Measurements from ENCODE around the gene TM2D1. TPM values are rescaled to one million over a fixed set of nuclear protein-coding genes. Genes with fewer than 3 reads are reported as not detected.

The TM2D1 gene
- polyA plus RNA-seq, 2 of the 4 experiments (the other 2 are of a cell fraction): 32.4 to 54.2 TPM

DNA sequence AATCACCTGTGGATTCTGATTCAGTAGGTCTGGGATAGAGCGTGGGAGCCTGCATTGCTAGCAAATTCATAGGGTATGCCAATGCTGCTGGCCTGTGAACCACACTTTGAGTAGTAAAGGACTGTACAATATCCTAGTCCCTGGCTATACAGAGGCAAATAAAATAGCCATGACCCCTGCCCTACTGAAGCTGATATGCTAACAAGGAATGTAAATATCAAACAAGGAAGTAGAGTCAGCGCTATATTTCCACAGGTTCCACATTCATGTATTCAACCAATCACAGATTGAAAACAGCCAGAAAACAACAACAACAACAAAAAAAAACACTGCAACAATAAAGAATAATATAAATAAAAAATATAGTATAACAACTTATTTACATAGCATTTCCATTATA lies 77.8 kb downstream of the TM2D1 start:
- no peak overlapping the region for H3K4me2 ChIP-seq
- ChIA-PET POLR2A (no interaction called here), CTCF (interaction anchor here (1.1 kb wide), 1 partner anchor 58 kb away, joined by 3 read pairs; no protein-coding TSS in a partner anchor)
- H3K9me3 ChIP-seq: no peaks in the 10 kb centered on the region
- no peaks in the 10 kb centered on the region for H3K4me1 ChIP-seq
- DNase-seq (ENCODE audit: low read depth in 1 of 2, low spot score in 1 of 2) (no peak), FAIRE-seq (no peak), ATAC-seq (no peak)
- 94% methylated on average over 2 of the region's 2 CpGs for WGBS (ENCODE audit: missing lambda C conversion rate)
- no peak for TF ChIP-seq CBX8 (IDR thresholded peaks at IDR 0.05)
- TF ChIP-seq ELK1 (IDR thresholded peaks at IDR 0.05; ENCODE audit: low read depth, low read length): no peak
- TF ChIP-seq NFE2L2 (conservative IDR thresholded peaks at IDR 0.05; ENCODE audit: low read length): no peak
- TF ChIP-seq ESRRA (IDR thresholded peaks at IDR 0.05; ENCODE audit: borderline replicate concordance, low read length): no peak
- no peak overlapping the region for H3K4me3 ChIP-seq
- no peak overlapping the region for H3K27ac ChIP-seq

GRCh38 chr1:61645476-61645875 lies 79.5 kb downstream of the TM2D1 start:
- Histone ChIP-seq H3K4me3 (no peak overlapping the region), H3K4me2 (no peak overlapping the region), H3K4me1 (no peaks in the 10 kb centered on the region), H3K27ac (no peak overlapping the region), H3K9me3 (no peaks in the 10 kb centered on the region)
- no peak for TF ChIP-seq EP300 (IDR thresholded peaks at IDR 0.05)
- TF ChIP-seq, protein P1, sequence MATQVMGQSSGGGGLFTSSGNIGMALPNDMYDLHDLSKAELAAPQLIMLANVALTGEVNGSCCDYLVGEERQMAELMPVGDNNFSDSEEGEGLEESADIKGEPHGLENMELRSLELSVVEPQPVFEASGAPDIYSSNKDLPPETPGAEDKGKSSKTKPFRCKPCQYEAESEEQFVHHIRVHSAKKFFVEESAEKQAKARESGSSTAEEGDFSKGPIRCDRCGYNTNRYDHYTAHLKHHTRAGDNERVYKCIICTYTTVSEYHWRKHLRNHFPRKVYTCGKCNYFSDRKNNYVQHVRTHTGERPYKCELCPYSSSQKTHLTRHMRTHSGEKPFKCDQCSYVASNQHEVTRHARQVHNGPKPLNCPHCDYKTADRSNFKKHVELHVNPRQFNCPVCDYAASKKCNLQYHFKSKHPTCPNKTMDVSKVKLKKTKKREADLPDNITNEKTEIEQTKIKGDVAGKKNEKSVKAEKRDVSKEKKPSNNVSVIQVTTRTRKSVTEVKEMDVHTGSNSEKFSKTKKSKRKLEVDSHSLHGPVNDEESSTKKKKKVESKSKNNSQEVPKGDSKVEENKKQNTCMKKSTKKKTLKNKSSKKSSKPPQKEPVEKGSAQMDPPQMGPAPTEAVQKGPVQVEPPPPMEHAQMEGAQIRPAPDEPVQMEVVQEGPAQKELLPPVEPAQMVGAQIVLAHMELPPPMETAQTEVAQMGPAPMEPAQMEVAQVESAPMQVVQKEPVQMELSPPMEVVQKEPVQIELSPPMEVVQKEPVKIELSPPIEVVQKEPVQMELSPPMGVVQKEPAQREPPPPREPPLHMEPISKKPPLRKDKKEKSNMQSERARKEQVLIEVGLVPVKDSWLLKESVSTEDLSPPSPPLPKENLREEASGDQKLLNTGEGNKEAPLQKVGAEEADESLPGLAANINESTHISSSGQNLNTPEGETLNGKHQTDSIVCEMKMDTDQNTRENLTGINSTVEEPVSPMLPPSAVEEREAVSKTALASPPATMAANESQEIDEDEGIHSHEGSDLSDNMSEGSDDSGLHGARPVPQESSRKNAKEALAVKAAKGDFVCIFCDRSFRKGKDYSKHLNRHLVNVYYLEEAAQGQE (IDR thresholded peaks at IDR 0.05): no peak
- no peak for TF ChIP-seq MAFK (IDR thresholded peaks at IDR 0.05; ENCODE audit: partially characterized antibody)
- no peak for TF ChIP-seq FOSB (CRISPR knock-in tag; IDR thresholded peaks at IDR 0.05)
- TF ChIP-seq, protein P2, sequence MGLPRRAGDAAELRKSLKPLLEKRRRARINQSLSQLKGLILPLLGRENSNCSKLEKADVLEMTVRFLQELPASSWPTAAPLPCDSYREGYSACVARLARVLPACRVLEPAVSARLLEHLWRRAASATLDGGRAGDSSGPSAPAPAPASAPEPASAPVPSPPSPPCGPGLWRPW (IDR thresholded peaks at IDR 0.05): no peak
- TF ChIP-seq, protein P3, sequence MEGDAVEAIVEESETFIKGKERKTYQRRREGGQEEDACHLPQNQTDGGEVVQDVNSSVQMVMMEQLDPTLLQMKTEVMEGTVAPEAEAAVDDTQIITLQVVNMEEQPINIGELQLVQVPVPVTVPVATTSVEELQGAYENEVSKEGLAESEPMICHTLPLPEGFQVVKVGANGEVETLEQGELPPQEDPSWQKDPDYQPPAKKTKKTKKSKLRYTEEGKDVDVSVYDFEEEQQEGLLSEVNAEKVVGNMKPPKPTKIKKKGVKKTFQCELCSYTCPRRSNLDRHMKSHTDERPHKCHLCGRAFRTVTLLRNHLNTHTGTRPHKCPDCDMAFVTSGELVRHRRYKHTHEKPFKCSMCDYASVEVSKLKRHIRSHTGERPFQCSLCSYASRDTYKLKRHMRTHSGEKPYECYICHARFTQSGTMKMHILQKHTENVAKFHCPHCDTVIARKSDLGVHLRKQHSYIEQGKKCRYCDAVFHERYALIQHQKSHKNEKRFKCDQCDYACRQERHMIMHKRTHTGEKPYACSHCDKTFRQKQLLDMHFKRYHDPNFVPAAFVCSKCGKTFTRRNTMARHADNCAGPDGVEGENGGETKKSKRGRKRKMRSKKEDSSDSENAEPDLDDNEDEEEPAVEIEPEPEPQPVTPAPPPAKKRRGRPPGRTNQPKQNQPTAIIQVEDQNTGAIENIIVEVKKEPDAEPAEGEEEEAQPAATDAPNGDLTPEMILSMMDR (IDR thresholded peaks at IDR 0.05): no peak
- TF ChIP-seq FOSL2 (IDR thresholded peaks at IDR 0.05): no peak
- no peak for TF ChIP-seq FOSL2 (CRISPR knock-in tag; IDR thresholded peaks at IDR 0.05)
- TF ChIP-seq EHMT2 (IDR thresholded peaks at IDR 0.05; ENCODE audit: low read depth): no peak
- TF ChIP-seq RAD21 (conservative IDR thresholded peaks at IDR 0.05 in 1 of 2, IDR thresholded peaks at IDR 0.05 in 1 of 2): no peak
- TF ChIP-seq NPAS2 (CRISPR knock-in tag; IDR thresholded peaks at IDR 0.05; ENCODE audit: borderline replicate concordance): no peak
- no peak for TF ChIP-seq JUNB (IDR thresholded peaks at IDR 0.05)
- TF ChIP-seq, protein P4, sequence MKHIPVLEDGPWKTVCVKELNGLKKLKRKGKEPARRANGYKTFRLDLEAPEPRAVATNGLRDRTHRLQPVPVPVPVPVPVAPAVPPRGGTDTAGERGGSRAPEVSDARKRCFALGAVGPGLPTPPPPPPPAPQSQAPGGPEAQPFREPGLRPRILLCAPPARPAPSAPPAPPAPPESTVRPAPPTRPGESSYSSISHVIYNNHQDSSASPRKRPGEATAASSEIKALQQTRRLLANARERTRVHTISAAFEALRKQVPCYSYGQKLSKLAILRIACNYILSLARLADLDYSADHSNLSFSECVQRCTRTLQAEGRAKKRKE (CRISPR knock-in tag; IDR thresholded peaks at IDR 0.05; ENCODE audit: low read depth): no peak
- no peak for TF ChIP-seq PHF8 (IDR thresholded peaks at IDR 0.05; ENCODE audit: borderline replicate concordance, low read depth)
- no peak for TF ChIP-seq SREBF2 (IDR thresholded peaks at IDR 0.05)
- TF ChIP-seq SMC3 (IDR thresholded peaks at IDR 0.05): no peak
- POLR2A ChIA-PET: no interaction called here
- 80% methylated on average over 4 of the region's 4 CpGs for WGBS (ENCODE audit: missing lambda C conversion rate)
- CTCF ChIA-PET: interaction anchor here (0.7 to 1.5 kb wide), 2 partner anchors 9 to 10 kb away, joined by 3 read pairs; no protein-coding TSS in a partner anchor
- ATAC-seq (no peak), DNase-seq (ENCODE audit: low read depth in 1 of 2, low spot score in 1 of 2) (no peak), FAIRE-seq (no peak)

Data from A549 (cell line).